Activated naive CD8-positive, alpha-beta T cell (primary cell): ENCODE measurements around the gene SLC9A5.
A peak's percentile ranks its signal among the peaks of the same experiment; 100 is the strongest.

ENCODE experiments used
- H3K27ac Mint-ChIP-seq: one replicate; pipeline ENCODE4 v1.8.0; 2021; ENCODE audit warnings: mixed read lengths
- H3K27me3 Mint-ChIP-seq: one replicate; pipeline ENCODE4 v1.8.0; 2021; ENCODE audit warnings: mixed read lengths
- H3K36me3 Mint-ChIP-seq: one replicate; pipeline ENCODE4 v1.8.0; 2021; ENCODE audit warnings: mixed read lengths
- H3K4me1 Mint-ChIP-seq: one replicate; pipeline ENCODE4 v1.8.0; 2021; ENCODE audit warnings: low read depth, mixed read lengths
- H3K4me3 Mint-ChIP-seq: one replicate; pipeline ENCODE4 v1.8.0; 2021; ENCODE audit warnings: mild to moderate bottlenecking, mixed read lengths
- H3K9me3 Mint-ChIP-seq: one replicate; pipeline ENCODE4 v1.8.0; 2021; ENCODE audit warnings: low read depth, mixed read lengths

SLC9A5 gene

DNA sequence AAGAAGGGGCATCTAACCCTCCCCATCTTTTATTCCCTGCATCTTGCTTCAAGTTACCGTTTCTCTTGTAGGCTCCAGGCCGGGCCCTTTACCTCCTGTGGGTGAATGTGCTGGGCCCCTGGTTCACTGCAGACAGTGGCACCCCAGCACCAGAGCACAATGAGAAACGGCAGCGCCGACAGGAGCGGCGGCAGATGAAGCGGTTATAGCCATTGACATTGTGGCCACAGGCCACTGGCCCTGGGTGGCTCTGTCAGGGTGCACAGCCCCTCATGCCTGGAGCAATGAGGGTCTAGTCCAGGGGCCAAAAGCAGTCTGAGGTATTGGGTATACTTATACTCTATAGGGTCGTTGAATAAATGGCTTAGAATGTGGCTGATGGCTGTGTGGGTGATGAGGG is 19.9 kb upstream of the SLC9A5 start:
- Mint-ChIP-seq H3K4me1 (peaks cover 40% of the 10 kb centered on the region), H3K36me3 (peaks cover 7% of the 10 kb centered on the region)

DNA sequence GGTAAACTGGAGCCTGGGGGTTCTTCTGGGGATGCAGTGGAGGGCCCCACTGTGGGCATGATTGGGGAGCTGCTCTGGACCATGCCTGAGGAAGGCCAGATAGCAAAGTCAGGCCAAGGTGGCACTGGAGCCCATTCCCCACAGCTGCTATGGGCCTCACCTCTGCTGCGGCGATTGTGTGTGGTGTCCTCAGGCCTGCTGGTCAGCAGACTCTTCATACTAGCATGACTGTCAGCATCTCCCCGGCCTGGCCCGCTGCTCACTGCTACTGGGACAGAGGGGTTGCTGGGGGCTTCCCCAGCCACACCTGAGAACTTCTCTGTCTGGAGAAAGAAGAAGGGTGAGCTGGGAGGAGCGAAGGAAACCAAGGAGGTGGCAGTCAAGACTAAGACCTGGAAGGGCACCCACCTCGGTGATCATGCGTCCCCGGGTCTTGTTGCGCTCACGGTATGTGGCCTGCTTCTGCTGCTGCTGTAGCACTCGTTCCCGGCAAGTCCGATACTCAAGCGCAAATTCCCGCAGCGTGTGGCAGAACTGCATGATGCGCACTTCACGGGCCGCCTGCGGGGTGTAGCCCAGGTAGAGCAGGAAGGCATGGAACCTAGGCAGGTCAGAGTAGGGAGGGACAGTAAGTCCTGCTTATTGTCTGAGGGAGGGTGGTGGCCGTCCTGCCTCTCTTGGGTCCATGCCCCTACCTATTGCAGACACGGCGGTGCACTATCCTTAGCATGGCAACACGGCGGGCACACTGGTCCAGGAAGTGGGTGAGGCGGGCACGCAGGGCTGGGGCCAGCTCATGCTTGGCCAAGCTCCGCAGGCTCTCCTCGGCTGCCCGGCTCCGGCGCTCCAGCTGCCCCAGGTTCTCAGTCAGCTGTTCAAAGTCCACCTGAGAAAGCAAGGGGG is 18.6 kb upstream of the SLC9A5 start:
- no peak overlapping the region for H3K27ac Mint-ChIP-seq

More for the DNA sequence above, 19.9 kb upstream of the SLC9A5 start:
- H3K27me3 Mint-ChIP-seq, result no peaks in the 10 kb centered on the region
- no peak overlapping the region for H3K27ac Mint-ChIP-seq
- no peaks in the 10 kb centered on the region for H3K9me3 Mint-ChIP-seq
- H3K4me3 Mint-ChIP-seq, result peak overlapping the region; percentile 100

DNA sequence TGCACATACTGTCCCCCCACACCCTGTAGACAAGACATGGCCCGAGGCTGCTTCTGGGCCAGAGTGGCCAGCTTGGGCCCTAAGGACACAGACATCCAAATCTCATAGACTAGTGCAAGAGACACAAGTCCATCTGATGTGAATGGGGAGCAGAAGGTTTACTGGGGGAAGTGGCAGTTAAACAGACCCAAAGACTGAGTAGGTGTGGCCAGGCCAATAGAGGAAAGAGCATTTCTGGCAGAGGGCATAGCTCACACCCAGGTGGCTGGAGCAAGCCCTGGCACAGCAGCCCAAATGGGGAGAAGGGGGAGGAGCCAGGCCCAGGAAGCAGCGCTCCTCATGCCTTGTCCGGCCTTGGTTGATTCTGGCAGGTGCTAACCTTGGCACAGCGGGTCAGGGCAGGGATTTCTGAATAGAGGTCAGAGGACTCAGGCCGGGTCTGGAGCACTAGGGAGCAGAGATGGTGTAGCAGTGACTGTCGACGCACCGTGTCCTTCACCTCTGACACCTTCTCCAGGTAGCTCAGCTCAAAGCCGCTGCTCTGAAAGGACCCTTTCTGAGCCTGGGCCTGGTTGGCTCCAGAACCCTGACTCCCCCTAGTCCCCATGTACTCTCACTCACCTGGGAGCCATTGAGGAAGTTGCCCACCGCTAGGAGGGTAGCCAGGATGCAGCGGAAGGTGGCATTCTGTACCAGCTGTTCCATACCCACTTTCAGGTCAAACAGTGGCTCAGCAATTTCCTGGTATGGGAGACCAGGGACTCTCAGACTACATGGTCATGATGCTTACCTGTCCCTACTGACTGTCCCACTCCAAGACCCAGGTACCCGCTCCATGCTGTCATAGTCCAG is 17.7 kb upstream of the SLC9A5 start:
- H3K36me3 Mint-ChIP-seq, result peaks cover 7% of the 10 kb centered on the region
- peaks cover 19% of the 10 kb centered on the region for H3K4me1 Mint-ChIP-seq
- H3K4me3 Mint-ChIP-seq, result no peak overlapping the region
- H3K27me3 Mint-ChIP-seq, result no peaks in the 10 kb centered on the region
- H3K27ac Mint-ChIP-seq, result no peak overlapping the region
- no peaks in the 10 kb centered on the region for H3K9me3 Mint-ChIP-seq

More for the DNA sequence above, 18.6 kb upstream of the SLC9A5 start:
- H3K27me3 Mint-ChIP-seq, result no peaks in the 10 kb centered on the region
- no peak overlapping the region for H3K4me3 Mint-ChIP-seq
- H3K9me3 Mint-ChIP-seq, result no peaks in the 10 kb centered on the region
- H3K36me3 Mint-ChIP-seq, result peaks cover 7% of the 10 kb centered on the region
- H3K4me1 Mint-ChIP-seq, result peaks cover 28% of the 10 kb centered on the region

DNA sequence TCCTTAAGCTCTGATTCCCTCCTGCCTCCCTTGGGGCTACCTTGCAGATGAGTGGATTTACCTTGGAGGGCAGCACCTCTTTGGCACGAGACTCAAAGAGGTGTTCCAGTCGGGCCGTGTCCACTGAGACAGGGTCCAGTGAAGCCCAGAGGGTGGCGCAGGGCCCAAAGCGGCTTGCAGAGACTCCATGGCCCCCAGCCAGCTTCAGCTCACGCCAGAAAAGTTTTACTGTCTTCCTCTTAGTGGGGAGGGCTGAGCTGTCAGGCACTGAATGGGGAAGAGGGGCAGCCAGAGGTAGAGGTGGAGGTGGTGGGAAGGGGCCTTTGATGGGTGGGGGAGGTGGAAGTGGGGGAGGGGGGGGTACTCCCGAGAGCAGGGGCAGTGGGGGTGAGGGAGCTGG is 15.2 kb upstream of the SLC9A5 start:
- no peaks in the 10 kb centered on the region for H3K9me3 Mint-ChIP-seq
- no peak overlapping the region for H3K4me3 Mint-ChIP-seq
- H3K27me3 Mint-ChIP-seq, result no peaks in the 10 kb centered on the region
- H3K27ac Mint-ChIP-seq, result no peak overlapping the region
- H3K36me3 Mint-ChIP-seq, result peaks cover 2% of the 10 kb centered on the region
- H3K4me1 Mint-ChIP-seq, result peaks cover 3% of the 10 kb centered on the region

DNA sequence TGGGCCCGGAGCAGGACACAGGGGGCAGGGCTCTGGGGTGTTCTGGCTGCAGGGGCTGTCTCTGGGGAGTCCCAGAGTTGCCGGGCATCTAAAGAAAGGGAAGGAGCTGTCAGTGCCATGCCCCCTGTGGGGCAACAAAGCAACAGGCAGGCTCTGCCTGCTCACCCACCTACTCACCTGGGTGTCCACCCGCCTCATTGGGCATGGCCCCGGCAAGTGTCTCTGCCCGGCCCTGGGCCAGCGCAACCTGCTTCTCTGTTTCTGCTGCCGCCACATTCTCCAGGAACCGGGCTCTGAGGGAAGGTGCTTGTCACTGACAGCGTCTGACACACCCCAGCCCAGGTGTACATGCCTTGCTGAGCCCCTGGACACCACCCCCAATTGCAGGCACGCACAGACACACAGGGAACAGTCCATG is 14.6 kb upstream of the SLC9A5 start:
- Mint-ChIP-seq H3K4me1 (peaks cover 3% of the 10 kb centered on the region), H3K27ac (no peak overlapping the region), H3K4me3 (no peak overlapping the region), H3K9me3 (no peaks in the 10 kb centered on the region), H3K27me3 (no peaks in the 10 kb centered on the region), H3K36me3 (peaks cover under 1% of the 10 kb centered on the region)

DNA sequence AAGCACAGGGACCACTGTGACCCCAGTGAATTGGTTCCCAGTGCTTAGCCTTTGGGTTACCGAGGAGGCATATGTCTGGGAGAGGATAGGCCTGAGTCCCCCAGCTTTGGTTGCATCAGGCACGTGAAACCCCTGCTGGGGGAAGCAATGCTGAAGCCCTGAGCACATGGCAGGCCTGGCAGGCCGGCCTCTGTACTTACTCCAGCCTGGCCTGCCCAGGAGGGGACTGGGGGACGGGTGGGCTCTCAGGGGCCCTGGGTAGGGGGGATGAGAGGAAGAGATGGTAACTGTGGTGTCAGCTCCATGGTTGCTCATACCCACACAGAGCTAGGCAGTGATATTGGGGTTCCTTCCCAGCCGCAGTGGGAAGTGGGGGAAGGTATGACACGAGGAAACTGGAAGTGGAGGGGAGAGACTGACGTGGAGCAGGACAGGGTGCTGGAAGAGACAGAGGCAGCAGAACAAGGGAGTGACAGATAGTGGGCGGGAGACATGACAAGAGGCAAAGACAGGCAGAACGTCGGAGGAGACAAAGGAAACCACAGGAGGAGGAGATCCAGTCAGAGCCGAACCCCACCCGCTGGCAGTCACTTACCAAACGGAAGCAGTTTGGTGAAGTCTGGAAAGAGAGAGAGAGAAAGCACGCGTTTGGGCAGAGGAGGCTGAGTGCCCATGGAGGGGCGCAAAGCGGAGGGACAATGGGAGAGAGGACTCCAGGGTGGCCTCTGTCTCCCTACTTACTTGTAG is 12.8 kb upstream of the SLC9A5 start:
- Mint-ChIP-seq H3K9me3 (no peaks in the 10 kb centered on the region), H3K4me3 (no peak overlapping the region), H3K27ac (peak overlapping the region; percentile 75), H3K36me3 (no peaks in the 10 kb centered on the region), H3K4me1 (peaks cover 3% of the 10 kb centered on the region), H3K27me3 (no peaks in the 10 kb centered on the region)

DNA sequence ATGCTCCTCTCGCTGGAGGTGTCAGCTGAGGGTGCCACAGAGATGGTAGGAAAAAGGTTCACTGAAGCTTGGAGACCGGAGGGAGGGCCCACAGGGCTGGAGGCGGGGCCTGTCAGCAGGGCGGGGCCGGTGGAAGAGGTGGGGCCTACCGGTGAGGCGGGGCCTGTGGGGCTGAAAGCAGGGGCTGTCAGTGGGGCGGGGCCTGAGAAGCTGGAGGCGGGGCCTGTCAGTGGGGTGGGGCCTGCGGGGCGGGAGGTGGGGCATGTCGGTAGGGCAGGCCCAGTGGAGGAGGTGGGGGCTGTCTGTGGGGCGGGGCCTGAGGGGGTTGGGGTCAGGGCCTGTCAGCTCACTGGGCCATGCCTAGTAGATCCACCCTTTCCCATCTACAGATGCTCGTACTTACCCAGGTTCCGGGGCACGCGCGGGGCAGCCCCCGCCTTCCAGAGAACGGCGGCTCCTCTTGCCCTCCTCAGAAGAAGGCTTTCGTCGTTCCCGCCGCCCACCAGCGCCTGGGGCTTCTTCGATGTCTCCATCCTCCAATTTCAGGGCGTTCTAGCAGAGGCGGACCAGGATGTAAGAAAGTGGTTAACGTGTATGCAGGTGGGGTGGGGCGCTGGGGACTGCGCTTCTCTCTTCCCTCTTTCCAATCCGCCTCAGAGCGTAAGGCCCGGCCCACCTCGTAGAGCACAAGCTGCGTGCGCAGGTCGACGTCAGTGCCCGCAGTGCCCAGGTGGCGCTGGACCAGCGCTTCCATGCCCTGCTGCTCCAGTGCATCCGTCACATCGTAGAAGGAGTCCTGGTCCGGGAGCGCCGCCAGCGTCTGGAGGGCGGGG is 12.0 kb upstream of the SLC9A5 start:
- Mint-ChIP-seq H3K4me1 (peaks cover 8% of the 10 kb centered on the region), H3K4me3 (no peak overlapping the region), H3K36me3 (no peaks in the 10 kb centered on the region), H3K27me3 (no peaks in the 10 kb centered on the region), H3K9me3 (no peaks in the 10 kb centered on the region), H3K27ac (peak overlapping the region; percentile 75)

DNA sequence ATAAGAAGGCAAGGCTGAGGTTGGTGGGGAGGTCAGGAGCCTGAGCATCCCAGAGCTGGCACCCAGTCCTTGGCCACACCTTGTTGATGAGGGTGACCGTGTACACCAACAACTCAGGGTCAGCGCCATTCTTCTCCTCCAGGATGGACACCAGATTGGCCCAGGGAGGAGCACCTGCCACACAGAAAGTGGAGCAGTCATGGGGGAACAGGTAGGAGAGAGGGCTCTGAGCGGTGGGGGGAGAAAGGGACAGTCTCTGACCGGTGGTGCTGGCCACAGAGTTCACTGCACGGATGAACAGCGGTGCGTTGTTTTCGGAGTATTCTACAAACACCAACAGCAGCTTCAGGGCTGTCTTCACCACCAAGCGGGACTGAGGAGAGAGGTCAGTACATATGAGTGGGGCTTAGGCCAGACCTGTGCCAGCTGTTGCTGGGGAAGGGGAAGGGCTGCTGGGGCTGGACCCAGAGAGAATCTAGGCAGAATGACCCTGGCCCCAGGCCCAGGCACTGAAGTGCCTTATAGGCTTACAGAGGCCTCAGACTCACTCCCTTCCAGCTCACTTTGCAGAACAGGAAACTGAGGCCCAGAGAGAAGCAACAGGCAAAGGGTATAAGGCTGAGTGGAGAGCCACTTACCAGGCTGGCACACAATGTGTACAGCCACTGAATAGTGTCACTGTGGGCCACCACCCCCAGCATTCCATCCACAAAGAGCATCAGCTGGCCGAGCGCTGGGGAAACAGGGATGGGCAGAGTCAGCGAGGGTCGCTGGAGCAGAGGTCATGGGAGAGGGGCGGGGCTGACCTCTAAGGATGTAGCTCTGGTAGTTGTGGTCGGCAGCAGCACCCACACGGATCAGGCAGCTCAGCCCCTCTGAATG is 11.1 kb upstream of the SLC9A5 start:
- no peak overlapping the region for H3K27ac Mint-ChIP-seq
- H3K27me3 Mint-ChIP-seq, result no peaks in the 10 kb centered on the region
- no peaks in the 10 kb centered on the region for H3K9me3 Mint-ChIP-seq
- H3K4me3 Mint-ChIP-seq, result no peak overlapping the region
- no peaks in the 10 kb centered on the region for H3K36me3 Mint-ChIP-seq
- H3K4me1 Mint-ChIP-seq, result peaks cover 8% of the 10 kb centered on the region

DNA sequence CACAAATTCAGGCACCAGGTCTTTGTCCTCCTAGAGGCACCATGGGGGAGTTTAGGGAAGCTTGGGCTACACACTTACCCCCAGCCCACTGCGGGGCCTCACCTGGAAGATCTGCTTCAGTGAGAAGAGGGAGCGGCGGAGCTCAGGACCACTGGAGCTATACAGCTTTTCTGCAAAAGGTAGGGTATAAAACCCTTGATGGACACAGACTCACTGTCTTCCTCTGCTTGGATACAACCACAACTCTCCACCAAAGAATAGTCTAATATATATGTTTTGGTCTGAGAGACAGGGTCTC is 10.6 kb upstream of the SLC9A5 start:
- no peaks in the 10 kb centered on the region for H3K36me3 Mint-ChIP-seq
- H3K27ac Mint-ChIP-seq, result no peak overlapping the region
- H3K4me3 Mint-ChIP-seq, result no peak overlapping the region
- H3K9me3 Mint-ChIP-seq, result no peaks in the 10 kb centered on the region
- H3K4me1 Mint-ChIP-seq, result peaks cover 8% of the 10 kb centered on the region
- no peaks in the 10 kb centered on the region for H3K27me3 Mint-ChIP-seq

DNA sequence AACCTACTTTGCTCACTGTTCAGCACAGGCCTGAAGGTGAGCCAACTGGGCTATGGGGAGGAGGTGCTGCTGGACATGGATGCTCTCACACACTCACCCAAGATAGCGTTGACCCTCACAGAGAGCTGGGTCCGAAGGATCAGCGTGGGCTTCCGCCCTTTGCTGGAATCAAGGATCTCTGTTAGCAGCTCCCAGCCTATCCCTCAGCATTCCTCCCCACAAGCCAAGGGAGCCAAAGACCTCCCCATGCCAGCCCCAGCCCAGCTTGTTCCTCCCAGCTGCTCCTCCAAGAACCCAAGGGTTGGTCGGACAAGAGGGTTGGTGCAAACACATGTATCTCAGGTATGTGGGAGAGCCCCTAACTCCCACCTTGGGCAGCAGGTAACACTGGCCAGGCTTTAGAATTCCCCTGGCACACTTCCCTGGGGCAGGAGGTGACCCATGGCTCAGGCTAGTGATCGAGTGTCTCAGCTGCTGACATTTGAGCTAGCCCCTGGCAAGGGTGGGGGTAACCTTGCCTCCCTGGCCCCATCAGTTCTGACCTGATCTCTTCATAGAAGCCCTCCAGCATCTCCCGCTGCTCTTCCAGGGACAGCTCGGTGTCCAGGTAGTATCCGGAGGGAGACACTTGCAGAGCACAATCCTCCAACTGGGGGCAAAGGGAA is 9.8 kb upstream of the SLC9A5 start:
- Mint-ChIP-seq H3K27me3 (no peaks in the 10 kb centered on the region), H3K4me1 (peaks cover 12% of the 10 kb centered on the region), H3K36me3 (no peaks in the 10 kb centered on the region), H3K27ac (no peak overlapping the region), H3K9me3 (no peaks in the 10 kb centered on the region), H3K4me3 (no peak overlapping the region)

DNA sequence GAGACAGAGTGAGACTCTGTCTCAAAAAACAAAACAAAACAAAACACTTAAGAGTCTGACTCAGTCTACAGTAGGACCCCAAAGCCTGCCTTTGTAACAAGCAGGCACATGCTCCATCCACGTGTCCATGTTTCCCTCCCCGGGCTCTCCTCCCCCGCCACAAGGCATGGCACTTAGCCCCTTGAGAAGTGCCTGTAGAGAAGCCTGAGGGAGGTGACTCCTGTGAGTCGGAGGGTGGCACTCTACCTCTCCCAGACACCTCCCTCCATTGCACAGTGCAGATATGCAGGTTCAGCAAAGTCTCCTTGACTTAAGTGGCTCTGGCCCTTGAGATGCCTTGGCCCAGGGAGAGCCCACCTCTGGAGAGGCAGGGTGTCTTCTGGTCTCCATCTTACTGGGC is 8.3 kb upstream of the SLC9A5 start:
- H3K4me1 Mint-ChIP-seq, result peaks cover 28% of the 10 kb centered on the region
- H3K9me3 Mint-ChIP-seq, result no peaks in the 10 kb centered on the region
- H3K36me3 Mint-ChIP-seq, result no peaks in the 10 kb centered on the region
- no peak overlapping the region for H3K27ac Mint-ChIP-seq
- H3K4me3 Mint-ChIP-seq, result no peak overlapping the region
- no peaks in the 10 kb centered on the region for H3K27me3 Mint-ChIP-seq

DNA sequence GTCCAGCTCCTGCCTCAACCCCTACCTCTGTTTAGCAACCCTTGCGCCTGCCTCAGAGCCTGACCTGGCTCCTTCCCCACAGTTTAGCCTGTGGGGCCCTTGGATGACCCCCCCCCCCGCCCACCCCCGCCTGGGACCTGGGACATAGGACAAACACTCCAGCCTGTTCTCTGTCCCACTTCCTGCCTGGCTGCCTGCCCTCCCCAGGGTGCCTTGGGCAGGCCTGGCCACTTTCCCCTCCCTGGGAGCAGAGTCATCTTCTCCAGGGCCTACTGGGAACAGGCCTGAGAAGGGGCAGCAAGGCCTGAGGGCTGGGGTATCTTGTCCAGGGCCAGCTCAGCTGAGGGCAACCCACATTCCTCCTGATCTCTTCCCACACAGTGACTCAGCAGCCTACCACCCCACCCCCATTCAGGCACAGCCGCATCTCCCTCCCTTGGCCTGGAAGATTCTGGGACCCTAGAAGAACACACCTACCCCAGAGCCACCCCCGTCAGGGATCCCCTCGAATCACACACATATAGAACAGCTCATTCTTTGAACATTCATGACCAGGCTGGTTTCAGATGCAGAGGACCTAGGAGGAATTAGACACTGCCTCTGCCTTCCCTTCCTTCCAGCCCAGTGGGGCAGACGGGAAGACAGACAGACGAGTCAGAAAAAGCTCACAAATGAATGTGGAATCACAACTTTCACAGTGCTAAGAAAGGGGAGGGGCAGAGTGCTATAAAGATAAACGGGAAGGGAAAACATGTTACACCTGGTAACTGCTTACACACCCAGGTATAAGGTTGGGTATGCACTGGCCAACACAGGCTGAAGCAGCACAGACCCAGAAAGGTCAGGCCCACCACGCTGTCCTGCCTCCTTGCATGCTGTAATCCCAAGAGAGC is 7.5 kb upstream of the SLC9A5 start:
- no peak overlapping the region for H3K4me3 Mint-ChIP-seq
- peak overlapping the region; percentile 85 for H3K27ac Mint-ChIP-seq

More for the DNA sequence above, 7.5 kb upstream of the SLC9A5 start:
- Mint-ChIP-seq H3K4me1 (peaks cover 27% of the 10 kb centered on the region), H3K36me3 (no peaks in the 10 kb centered on the region), H3K27me3 (no peaks in the 10 kb centered on the region), H3K9me3 (no peaks in the 10 kb centered on the region)
